ENCODE data around the gene TCHHL1. TPM values are rescaled to one million over a fixed set of nuclear protein-coding genes. Genes with fewer than 3 reads are reported as not detected.

The TCHHL1 gene
- polyA plus RNA-seq, 1 donor from 2014 or later = not detected

GRCh38 chr1:152047413-152047729 lies 41.5 kb downstream of the TCHHL1 start:
- no peak overlapping the region for H2AFZ ChIP-seq (ENCODE audit: low read depth, low read length)
- H3K36me3 ChIP-seq (ENCODE audit: insufficient read depth, low read length) = no peaks in the 10 kb centered on the region
- H3K4me3 ChIP-seq (ENCODE audit: low read length) = no peak overlapping the region
- H3K4me2 ChIP-seq (ENCODE audit: low read length) = no peak overlapping the region
- H3K27me3 ChIP-seq (ENCODE audit: insufficient read depth, low read depth, low read length) = no peaks in the 10 kb centered on the region
- H3K9me2 ChIP-seq (ENCODE audit: insufficient read depth, low read length) = no peaks in the 10 kb centered on the region
- no peak overlapping the region for H3K27ac ChIP-seq (ENCODE audit: low read length)
- H3K9me3 ChIP-seq (ENCODE audit: low read length) = peaks cover 4% of the 10 kb centered on the region
- H3K9ac ChIP-seq (ENCODE audit: low read length) = no peak overlapping the region
- TF ChIP-seq EZH2 (IDR thresholded peaks at IDR 0.05; ENCODE audit: borderline replicate concordance, insufficient read depth, low read length, poor library complexity, severe bottlenecking) (no peak), EP300 (conservative IDR thresholded peaks at IDR 0.05; ENCODE audit: poor library complexity, severe bottlenecking) (no peak), TAF1 (IDR thresholded peaks at IDR 0.05; ENCODE audit: low read depth) (no peak), POLR2AphosphoS5 (IDR thresholded peaks at IDR 0.05) (no peak), SMC3 (conservative IDR thresholded peaks at IDR 0.05; ENCODE audit: poor library complexity) (no peak), RAD21 (conservative IDR thresholded peaks at IDR 0.05) (no peak), MXI1 (conservative IDR thresholded peaks at IDR 0.05; ENCODE audit: poor library complexity, severe bottlenecking) (no peak), REST (IDR thresholded peaks at IDR 0.05; ENCODE audit: borderline replicate concordance) (no peak), CTCF (IDR thresholded peaks at IDR 0.05; ENCODE audit: poor library complexity, severe bottlenecking) (no peak)
- no peaks in the 10 kb centered on the region for H3K79me2 ChIP-seq (replicated peaks; ENCODE audit: insufficient read depth, low read length)
- H4K20me1 ChIP-seq (ENCODE audit: insufficient read depth) = no peaks in the 10 kb centered on the region
- no peaks in the 10 kb centered on the region for H3F3A ChIP-seq (ENCODE audit: insufficient read depth, low read length, poor library complexity, severe bottlenecking)

- no peaks in the 10 kb centered on the region for H3K36me3 ChIP-seq (ENCODE audit: insufficient read depth, low read length)
- no peaks in the 10 kb centered on the region for H3K9me2 ChIP-seq (ENCODE audit: insufficient read depth, low read length)
- no peak overlapping the region for H3K9ac ChIP-seq (ENCODE audit: low read length)
- no peaks in the 10 kb centered on the region for H3F3A ChIP-seq (ENCODE audit: insufficient read depth, low read length, poor library complexity, severe bottlenecking)
- H2AFZ ChIP-seq (ENCODE audit: low read depth, low read length) = no peak overlapping the region
- no peaks in the 10 kb centered on the region for H3K79me2 ChIP-seq (replicated peaks; ENCODE audit: insufficient read depth, low read length)
- no peaks in the 10 kb centered on the region for H4K20me1 ChIP-seq (ENCODE audit: insufficient read depth)
- no peak overlapping the region for H3K27ac ChIP-seq (ENCODE audit: low read length)
- TF ChIP-seq REST (IDR thresholded peaks at IDR 0.05; ENCODE audit: borderline replicate concordance) = no peak
- no peak for TF ChIP-seq POLR2AphosphoS5 (IDR thresholded peaks at IDR 0.05)
- no peak for TF ChIP-seq RAD21 (conservative IDR thresholded peaks at IDR 0.05)
- TF ChIP-seq MXI1 (conservative IDR thresholded peaks at IDR 0.05; ENCODE audit: poor library complexity, severe bottlenecking) = no peak
- no peak for TF ChIP-seq TAF1 (IDR thresholded peaks at IDR 0.05; ENCODE audit: low read depth)
- TF ChIP-seq EZH2 (IDR thresholded peaks at IDR 0.05; ENCODE audit: borderline replicate concordance, insufficient read depth, low read length, poor library complexity, severe bottlenecking) = no peak
- no peak for TF ChIP-seq SMC3 (conservative IDR thresholded peaks at IDR 0.05; ENCODE audit: poor library complexity)
- no peak for TF ChIP-seq CTCF (IDR thresholded peaks at IDR 0.05; ENCODE audit: poor library complexity, severe bottlenecking)
- peaks cover 4% of the 10 kb centered on the region for H3K9me3 ChIP-seq (ENCODE audit: low read length)
- H3K4me3 ChIP-seq (ENCODE audit: low read length) = no peak overlapping the region
- H3K27me3 ChIP-seq (ENCODE audit: insufficient read depth, low read depth, low read length) = peaks cover 16% of the 10 kb centered on the region
- no peak overlapping the region for H3K4me2 ChIP-seq (ENCODE audit: low read length)
These were observed 44.5 kb downstream of the TCHHL1 start for GRCh38 chr1:152044386-152044785.

All from neural cell (in vitro differentiated cells).